Neutrophil (primary cell): ENCODE data around the gene PTPRS.

Experiments used
- H3K27ac ChIP-seq: fragments of 200-600 bp; sonication (generic); 2 replicates; pipeline ENCODE4 v1.5.1; 2016; ENCODE audit warnings: mild to moderate bottlenecking, moderate library complexity
- H3K27me3 ChIP-seq: fragments of 200-600 bp; sonication (generic); 2 replicates; pipeline ENCODE4 v1.6.0; 2016; ENCODE audit warnings: mild to moderate bottlenecking
- H3K36me3 ChIP-seq: fragments of 200-600 bp; sonication (generic); 2 replicates; pipeline ENCODE4 v1.5.1; 2017
- H3K4me1 ChIP-seq, 2 experiments: fragments of 200-600 bp in 1 of 2; sonication (generic) in 1 of 2; 1 replicate in 1 of 2; 2 replicates in 1 of 2; pipeline versions ENCODE4 v1.5.1 to v1.6.1; 2013 to 2016; ENCODE audit warnings: low read depth in 1 of 2, low read length in 1 of 2, mild to moderate bottlenecking in 1 of 2, moderate library complexity in 1 of 2; ENCODE audit not compliant: control insufficient read depth in 1 of 2, insufficient read depth in 1 of 2
- H3K4me3 ChIP-seq, 2 experiments: fragments of 200-600 bp in 1 of 2; sonication (generic) in 1 of 2; 1 replicate in 1 of 2; 2 replicates in 1 of 2; pipeline ENCODE4 v1.5.1; 2013 to 2016; ENCODE audit warnings: low read depth in 1 of 2, low read length in 1 of 2, mild to moderate bottlenecking in 1 of 2, moderate library complexity in 1 of 2
- H3K9me3 ChIP-seq: fragments of 200-600 bp; sonication (generic); 2 replicates; pipeline ENCODE4 v1.5.1; 2016
- CTCF ChIP-seq: fragments of 200-600 bp; sonication (generic); IDR thresholded peaks from 2 replicates; pipeline ENCODE4 v1.5.1; 2016; ENCODE audit warnings: antibody characterized with exemption

The PTPRS gene

DNA sequence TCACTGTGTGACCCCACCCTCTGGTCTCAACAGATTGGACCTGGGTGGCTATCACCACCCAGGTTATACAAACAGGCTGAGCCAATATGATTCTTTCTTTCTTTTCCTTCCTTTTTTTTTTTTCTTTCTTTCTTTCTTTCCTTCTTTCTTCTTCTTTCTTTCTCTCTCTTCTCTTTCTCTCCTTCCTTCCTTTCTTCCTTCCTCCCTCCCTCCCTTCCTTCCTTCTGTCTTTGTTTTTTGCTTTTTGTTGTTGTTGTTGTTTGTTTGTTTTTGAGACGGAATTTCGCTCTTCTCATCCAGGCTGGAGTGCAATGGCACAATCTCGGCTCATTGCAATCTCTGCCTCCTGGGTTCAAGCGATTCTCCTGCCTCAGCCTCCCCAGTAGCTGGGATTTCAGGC lies 17.0 kb upstream of the PTPRS start:
- H3K9me3 ChIP-seq, result no peaks in the 10 kb centered on the region
- no peaks in the 10 kb centered on the region for H3K4me1 ChIP-seq
- H3K27me3 ChIP-seq, result peaks cover 33% of the 10 kb centered on the region
- no peak overlapping the region for H3K4me3 ChIP-seq
- no peak overlapping the region for H3K27ac ChIP-seq
- H3K36me3 ChIP-seq, result no peaks in the 10 kb centered on the region
- TF ChIP-seq CTCF, result no peak

GRCh38 chr19:5356918-5357317 lies 16.3 kb upstream of the PTPRS start:
- Histone ChIP-seq H3K4me1 (no peaks in the 10 kb centered on the region), H3K27me3 (peaks cover 35% of the 10 kb centered on the region), H3K27ac (no peak overlapping the region), H3K9me3 (no peaks in the 10 kb centered on the region), H3K36me3 (no peaks in the 10 kb centered on the region), H3K4me3 (no peak overlapping the region)
- TF ChIP-seq CTCF, result no peak

GRCh38 chr19:5356428-5356827 lies 15.8 kb upstream of the PTPRS start:
- peaks cover 35% of the 10 kb centered on the region for H3K27me3 ChIP-seq
- no peak overlapping the region for H3K27ac ChIP-seq
- H3K36me3 ChIP-seq, result no peaks in the 10 kb centered on the region
- no peak overlapping the region for H3K4me3 ChIP-seq
- H3K4me1 ChIP-seq, result no peaks in the 10 kb centered on the region
- no peaks in the 10 kb centered on the region for H3K9me3 ChIP-seq
- TF ChIP-seq CTCF, result no peak

DNA sequence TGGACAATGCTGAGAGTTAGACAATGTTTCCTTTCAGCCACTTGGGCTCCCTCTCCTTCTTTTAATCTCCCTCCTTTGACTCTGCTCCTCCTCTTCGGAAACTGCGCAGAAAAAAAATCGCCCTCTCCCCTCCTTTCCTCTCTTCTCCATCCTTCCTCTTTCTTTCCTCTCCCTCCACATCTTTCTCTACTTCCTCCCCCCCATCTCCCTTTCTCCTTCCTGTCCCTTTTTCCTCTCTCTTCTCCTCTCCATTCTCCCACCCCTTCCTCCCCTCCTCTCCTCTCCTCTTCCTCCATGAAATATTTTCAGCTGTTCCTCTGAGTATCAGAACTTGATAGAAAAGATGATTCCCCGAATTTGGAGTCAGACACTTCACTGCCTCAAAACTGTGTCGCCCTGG lies 15.1 kb upstream of the PTPRS start:
- H3K9me3 ChIP-seq, result no peaks in the 10 kb centered on the region
- H3K4me3 ChIP-seq, result no peak overlapping the region
- no peaks in the 10 kb centered on the region for H3K4me1 ChIP-seq
- H3K27me3 ChIP-seq, result peaks cover 35% of the 10 kb centered on the region
- no peak for TF ChIP-seq CTCF
- no peaks in the 10 kb centered on the region for H3K36me3 ChIP-seq
- H3K27ac ChIP-seq, result no peak overlapping the region

DNA sequence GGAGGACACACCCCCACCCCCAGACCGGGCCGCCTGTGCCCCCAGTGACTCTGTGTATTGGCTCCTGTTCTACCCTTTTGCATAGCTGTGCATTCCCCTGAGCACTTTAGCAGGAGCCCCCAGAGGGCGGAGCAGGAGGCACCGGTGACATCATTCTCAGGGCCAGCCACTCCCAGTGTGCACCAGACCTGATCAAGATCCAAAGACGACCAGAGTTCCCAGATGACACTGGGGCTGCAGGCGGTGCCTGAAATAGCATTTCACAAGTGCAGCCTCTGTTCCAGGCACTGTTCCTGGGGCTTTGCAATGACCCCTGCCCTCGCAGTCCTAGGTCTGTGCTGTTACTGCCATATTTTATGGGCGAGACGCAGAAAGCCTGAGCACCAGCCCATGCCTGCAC lies 14.5 kb upstream of the PTPRS start:
- no peak for TF ChIP-seq CTCF
- Histone ChIP-seq H3K27me3 (peaks cover 30% of the 10 kb centered on the region), H3K9me3 (no peaks in the 10 kb centered on the region), H3K27ac (no peak overlapping the region), H3K36me3 (no peaks in the 10 kb centered on the region), H3K4me3 (no peak overlapping the region), H3K4me1 (no peaks in the 10 kb centered on the region)

GRCh38 chr19:5354403-5354802 lies 13.8 kb upstream of the PTPRS start:
- Histone ChIP-seq H3K36me3 (no peaks in the 10 kb centered on the region), H3K27me3 (peaks cover 28% of the 10 kb centered on the region), H3K27ac (no peak overlapping the region), H3K9me3 (no peaks in the 10 kb centered on the region), H3K4me1 (no peaks in the 10 kb centered on the region), H3K4me3 (no peak overlapping the region)
- TF ChIP-seq CTCF, result no peak
